Stimulated activated CD4-positive, alpha-beta T cell treated with anti-CD3 and anti-CD28 coated beads, Interleukin-4, amount 100 ng/mL, for 1 hour (primary cell): Measurements from ENCODE around the gene SMCO2.
A peak's percentile ranks its signal among the peaks of the same experiment; 100 is the strongest.

ENCODE experiments used
- DNase-seq: peaks from one replicate; pipeline ENCODE4 v3.0.0-alpha.2; 2020

The SMCO2 gene

GRCh38 chr12:27455589-27455988 lies 9.1 kb downstream of the SMCO2 start:
- no peak for DNase-seq

- no peak for DNase-seq
Observed at GRCh38 chr12:27456618-27457017, 10.1 kb downstream of the SMCO2 start.

- peak; percentile 30 for DNase-seq
Observed at GRCh38 chr12:27460471-27460978, 14.0 kb downstream of the SMCO2 start.

- DNase-seq: no peak
Observed at GRCh38 chr12:27462151-27462694, 15.7 kb downstream of the SMCO2 start.

GRCh38 chr12:27462851-27463250 lies 16.3 kb downstream of the SMCO2 start:
- DNase-seq: no peak

DNA sequence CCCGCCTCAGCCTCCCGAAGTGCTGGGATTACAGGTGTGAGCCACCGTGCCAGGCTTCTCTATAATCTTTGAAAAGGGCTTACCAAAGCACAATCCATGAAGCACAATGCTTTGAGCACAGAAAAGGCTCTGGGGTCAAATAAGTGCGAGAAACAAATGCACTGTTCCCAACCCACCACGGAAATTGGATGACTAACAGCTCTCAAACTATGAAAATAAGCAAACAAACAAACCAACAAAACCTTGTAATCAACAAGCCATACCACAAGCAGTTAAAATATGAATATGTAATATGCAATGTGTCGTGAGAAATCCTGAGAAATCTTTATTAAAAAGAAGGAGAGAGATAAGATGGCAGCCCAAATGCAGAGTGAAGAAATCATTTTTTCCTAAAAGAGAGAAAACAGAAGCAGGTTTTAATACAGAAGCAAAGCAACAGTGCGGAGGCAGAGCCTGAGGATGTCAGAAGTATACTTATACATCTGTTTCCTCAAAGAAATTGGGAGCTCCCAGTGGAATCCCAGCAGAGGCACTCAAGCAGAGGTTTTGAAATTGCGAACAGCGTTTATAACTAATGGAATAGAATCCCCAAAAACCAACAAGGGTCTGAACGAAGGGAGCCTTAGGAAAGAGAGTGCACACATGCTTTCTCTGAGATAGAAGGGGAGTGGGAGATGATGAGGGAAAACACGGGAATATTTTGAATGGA lies 17.1 kb downstream of the SMCO2 start:
- DNase-seq: no peak

- no peak for DNase-seq
Observed at GRCh38 chr12:27464220-27464554, 17.7 kb downstream of the SMCO2 start.

- no peak for DNase-seq
Observed at GRCh38 chr12:27467641-27468040, 21.1 kb downstream of the SMCO2 start.

DNA sequence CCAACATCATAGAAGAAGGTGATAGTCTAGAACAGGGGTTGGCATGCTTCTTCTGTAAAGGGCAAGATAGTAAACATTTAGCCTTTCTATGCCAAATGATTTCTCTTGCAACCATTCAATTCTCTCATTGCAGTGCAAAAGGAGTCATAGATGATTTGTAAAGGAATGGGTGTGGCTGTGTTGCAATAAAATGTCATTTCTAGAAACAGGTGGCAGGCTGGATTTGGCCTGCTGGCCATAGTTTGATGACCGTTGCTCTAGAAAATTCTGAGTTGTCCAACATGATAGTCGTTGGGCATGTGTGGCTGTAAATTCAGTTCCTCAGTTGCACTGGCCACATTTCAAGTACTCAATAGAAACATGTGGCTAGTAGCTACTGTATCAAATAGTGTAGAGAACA lies 21.7 kb downstream of the SMCO2 start:
- DNase-seq: no peak

DNA sequence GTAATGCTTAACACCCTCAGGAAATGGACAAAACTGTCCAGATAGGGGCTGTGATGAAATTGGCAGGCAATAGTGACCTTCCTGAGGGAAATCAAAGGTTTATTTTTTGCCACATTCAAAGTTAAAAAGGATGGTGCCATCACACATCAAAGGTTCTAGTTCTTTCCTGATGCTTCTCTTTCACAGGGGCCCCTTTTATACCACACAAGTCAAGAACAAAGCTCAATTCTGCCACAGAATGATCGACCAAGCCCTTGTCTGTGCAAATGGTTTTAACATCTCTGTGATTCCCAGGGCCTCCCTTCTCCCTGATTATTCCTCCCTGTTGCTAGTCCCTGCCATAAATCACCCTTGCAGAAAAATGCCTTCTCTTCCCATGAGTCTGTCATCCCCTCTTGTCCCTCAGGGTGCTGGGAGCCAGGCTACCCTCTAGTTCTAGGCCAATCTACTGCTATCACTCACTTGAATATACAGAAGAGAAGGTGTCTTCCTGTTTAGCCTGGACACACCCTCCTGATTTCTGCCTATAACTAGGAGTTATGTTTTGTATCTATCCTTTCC lies 22.7 kb downstream of the SMCO2 start:
- no peak for DNase-seq

DNA sequence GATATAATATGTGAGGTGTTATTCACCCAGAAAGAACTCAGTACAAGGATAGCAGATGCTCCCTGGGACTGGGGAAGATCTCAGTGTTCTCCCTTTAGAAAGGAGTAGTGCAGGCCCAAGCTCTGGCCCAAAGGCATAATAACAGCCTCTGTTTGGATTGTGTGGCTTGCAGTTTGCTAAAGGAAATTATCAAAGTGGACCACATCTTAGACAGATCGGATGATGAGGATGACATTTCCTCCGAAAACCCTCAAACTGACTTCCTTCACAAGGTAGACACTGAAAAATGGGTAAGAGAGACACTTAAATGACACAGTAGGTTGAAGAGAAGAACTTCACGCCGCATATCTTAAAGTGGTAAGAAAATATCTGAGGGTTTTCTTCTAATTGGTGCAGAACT lies 26.1 kb downstream of the SMCO2 start:
- DNase-seq: no peak

DNA sequence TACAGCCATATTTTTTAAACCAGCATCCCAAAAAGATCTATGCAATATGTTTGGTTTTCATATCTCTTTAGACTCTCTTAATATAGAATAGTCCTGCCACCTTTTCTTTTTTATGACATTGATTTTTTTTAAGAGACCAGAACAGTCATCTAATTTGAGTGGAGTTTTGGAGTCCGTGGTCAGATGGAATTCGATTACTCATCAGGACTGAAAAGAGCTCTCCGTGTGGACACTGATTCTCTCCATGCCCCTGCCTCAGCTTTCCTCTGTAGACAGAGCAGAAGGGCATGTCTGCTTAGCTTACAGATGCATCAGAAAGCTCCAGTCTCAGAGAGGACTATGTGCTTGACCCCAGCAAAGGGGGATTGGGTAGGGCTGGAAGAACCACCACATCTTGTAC lies 27.8 kb downstream of the SMCO2 start:
- no peak for DNase-seq

- no peak for DNase-seq
Observed at GRCh38 chr12:27477049-27477448, 30.5 kb downstream of the SMCO2 start.

DNA sequence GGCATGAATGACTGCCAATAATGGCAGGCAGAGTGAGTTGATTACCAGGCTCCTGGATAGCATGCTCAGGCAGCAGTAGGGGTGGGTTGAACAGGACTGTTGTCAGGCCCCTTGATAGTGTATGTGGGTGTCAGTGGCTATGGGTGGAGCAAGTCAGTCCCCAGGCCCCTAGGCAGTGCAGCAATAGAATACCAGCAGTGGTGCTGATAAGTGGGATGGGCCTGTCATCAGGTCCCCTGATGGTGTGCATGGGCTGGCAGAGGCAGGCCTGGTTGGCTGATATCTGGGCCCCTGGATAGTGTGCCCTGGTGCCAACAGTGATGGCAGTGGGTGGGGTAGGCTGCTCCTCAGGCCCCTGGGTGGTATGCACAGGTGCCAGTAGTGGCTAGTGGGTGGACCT lies 32.4 kb downstream of the SMCO2 start:
- no peak for DNase-seq

- no peak for DNase-seq
Observed at GRCh38 chr12:27480016-27480415, 33.5 kb downstream of the SMCO2 start.

GRCh38 chr12:27486961-27487360 lies 40.4 kb downstream of the SMCO2 start:
- no peak for DNase-seq

DNA sequence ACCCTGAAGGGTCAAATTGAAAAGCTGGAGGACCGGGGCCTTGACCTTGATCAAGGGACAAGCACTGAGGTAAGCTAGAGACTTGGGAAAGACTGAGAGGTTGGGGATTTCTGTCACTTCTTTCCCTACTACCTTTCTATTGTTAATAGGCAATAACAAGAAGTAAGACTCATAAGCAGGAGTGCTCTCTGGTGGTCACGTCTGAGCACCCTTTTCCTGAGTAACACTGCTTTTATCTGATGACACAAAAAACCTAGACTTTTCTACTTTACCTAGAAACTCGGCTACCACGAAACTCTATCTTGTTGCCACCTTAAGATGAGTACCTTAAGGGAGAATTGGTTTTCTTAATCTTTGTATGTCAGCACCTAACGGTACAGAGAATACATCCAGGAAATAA lies 41.9 kb downstream of the SMCO2 start:
- DNase-seq: no peak

- DNase-seq: no peak
Observed at GRCh38 chr12:27491226-27491625, 44.7 kb downstream of the SMCO2 start.

- DNase-seq: no peak
Observed at GRCh38 chr12:27493260-27493940, 46.9 kb downstream of the SMCO2 start.

GRCh38 chr12:27497446-27497845 lies 50.9 kb downstream of the SMCO2 start:
- no peak for DNase-seq

GRCh38 chr12:27498149-27498548 lies 51.6 kb downstream of the SMCO2 start:
- no peak for DNase-seq

- DNase-seq: no peak
Observed at GRCh38 chr12:27498761-27499160, 52.2 kb downstream of the SMCO2 start.

DNA sequence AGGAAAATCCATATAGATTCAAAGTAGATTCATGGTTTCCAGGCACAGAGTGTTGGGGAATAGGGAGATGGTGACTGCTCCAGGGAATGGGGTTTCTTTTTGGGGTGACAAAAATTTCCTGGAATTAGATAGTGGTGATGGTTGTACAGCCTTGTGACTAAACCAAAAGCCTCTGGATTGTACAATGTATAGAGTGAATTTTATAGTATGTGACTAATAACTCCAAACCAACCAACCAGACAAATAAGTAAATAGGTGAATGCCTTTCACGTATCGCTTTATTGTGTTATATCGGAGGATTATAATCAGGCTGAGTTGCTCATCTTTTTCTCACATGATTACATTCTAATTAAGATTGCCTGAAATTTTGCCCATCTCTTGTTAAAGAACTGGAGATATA lies 52.8 kb downstream of the SMCO2 start:
- no peak for DNase-seq

DNA sequence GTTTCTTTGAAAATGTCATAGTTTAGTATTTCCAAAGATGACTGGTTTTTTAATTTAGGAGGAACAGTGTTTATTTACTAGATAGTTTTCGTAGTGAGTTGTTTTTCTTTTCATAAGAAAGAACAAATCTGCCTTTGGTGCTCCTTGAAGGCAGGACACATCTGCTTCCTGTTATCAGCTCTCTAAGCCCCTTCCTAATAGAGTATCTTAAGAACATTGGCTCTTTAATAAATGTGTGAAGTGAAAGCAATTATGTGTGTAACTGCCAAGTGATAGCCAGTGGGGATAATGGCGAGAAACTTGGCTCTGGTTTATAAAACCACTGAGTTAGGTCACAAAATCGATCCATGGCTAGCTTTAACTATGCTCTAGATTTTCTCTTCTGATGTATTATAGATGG lies 54.0 kb downstream of the SMCO2 start:
- DNase-seq: no peak
